ENCODE data around the gene GAS7. TPM values are rescaled to one million over a fixed set of nuclear protein-coding genes. Genes with fewer than 3 reads are reported as not detected.

GAS7 gene
- total RNA-seq, 1 donor from 2014 or later = 26.7 TPM

DNA sequence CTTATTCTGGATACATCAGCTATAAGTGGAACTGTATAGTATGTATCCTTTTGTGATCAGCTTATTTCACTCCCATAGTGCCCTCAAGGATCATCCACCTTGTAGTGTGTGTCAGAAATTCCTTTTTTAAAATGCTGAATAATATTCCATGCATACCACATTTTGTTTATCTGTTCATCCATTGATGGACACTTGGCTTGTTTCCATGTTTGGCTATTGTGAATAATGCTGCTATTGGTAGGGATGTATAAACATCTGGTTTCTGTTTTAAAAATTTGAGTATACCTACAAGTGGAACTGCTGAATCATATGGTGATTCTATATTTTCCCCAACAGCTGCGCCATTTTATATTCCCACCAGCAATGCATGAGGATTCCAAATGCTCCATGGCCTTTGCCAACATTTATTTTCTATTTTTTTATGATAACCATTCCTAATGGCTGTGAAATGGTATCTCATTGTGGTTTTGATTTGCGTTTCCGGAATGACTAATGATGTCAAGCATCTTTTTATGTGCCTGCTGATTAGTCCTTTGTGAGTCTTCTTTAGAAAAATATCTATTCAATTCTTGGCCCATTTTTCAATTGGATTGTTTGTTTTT, 304.9 kb downstream of the GAS7 start:
- DNase-seq (ENCODE audit: low spot score) = no peak

DNA sequence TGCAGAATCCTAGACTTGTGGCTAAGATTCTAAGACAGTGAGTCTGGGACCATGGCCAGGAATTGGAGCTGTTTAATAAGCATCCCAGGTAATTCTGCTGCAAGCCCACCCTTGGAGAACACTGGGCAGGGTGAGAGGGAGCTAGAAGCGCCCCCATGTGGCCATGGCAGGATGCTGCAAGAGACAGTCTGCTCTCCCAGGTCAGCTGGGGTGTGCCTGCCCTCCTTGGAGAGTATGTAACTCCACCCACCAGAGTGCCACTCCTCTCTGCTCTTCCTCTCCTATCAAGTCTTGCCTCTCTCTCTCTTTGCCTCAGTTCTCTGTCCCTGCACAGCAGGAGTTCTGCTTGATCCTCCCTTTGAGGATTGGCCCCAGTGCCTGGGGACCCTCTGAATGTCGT, 308.3 kb downstream of the GAS7 start:
- no peak for DNase-seq (ENCODE audit: low spot score)

DNA sequence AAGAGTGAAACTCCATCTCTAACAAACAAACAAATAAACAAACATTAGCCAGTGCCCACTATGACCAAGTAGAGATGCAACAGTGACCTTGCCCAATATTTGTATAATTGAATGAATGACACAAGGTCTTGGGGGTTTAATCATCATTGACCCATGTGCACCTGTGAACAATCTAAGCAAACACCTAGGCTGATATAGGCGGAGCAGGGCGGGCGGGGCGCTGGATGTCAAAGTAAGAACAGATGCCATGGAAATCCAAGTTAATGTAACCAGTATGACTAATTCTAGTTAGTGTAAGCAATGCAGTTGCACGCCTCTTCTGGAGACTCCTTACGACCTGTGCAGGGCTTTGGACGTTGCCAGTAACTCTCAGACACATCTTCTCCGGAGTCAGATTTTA, 310.9 kb downstream of the GAS7 start:
- DNase-seq (ENCODE audit: low spot score) = no peak

DNA sequence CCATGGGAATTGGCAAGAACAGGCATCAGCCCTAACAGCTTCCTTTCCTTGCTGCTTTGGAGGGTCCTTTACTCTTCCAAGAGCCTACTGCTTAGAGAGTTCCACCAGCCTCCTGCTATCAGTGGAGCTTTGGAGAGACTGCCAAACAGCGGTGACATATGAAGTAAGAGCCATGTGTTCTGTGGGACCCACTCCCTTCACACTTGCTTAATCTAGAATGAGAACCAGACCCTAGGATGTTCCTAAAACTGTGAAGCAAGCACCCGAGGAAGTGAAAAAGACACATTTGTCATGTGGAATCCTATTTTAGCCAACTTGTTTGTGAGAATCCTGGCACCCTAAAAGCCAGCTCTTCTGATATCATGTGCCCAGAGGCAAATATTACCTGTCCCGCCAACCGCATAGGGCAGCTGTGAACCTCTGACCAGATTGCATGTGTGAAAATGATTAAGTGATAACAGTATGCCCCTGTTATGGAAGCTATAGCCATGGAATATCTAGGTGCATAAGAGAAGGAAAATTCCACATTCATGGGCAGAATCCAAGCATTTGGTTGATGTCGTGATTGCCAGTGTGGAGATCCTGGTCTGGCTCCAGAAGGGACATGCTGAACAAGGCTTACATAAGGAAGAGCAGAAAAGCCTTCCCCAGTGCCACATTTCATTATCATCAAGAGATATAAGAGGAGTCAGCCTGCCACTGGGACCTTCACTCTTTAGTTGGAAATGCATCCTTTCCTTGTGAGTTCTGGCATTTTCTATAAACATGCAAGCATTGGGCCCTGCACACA, 312.1 kb downstream of the GAS7 start:
- DNase-seq (ENCODE audit: low spot score) = no peak

DNA sequence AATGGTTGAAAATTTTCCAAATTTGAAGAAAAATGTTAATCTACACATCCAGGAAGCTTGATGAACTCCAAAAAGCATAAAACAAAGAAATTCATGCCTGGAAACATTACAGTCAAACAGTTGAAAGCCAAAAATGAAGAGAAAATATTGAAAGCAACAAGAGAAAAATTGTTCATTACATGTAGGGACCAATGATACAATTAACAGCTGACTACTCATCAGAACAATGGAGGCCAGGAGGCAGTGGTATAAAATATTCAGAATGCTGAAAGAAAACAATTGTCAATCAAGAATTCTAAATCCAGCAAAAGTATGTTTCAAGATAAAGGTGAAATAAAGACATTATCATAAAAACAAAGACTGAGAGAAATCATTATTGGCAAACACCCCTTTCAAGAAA, 315.0 kb downstream of the GAS7 start:
- no peak for DNase-seq (ENCODE audit: low spot score)

DNA sequence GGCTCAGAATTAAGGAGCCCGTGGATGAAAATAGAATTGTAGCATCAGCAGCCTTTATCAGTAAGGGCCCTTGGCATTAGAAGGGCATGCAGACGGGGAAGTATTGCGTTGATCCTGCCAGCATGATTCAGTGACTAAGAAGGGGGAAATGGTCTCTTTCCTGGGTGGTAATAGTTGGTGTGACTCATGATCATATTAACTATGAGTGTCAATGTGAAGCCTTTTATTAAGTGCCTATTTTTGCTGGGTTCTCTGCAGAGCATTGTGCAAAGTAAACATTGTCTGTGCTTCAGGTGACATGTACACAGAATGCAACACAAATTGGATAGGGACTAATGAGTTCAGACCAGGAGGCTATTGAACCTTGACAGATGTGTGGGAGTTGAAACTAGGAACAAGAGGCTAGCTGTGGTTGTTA, 317.8 kb downstream of the GAS7 start:
- no peak for DNase-seq (ENCODE audit: low spot score)

DNA sequence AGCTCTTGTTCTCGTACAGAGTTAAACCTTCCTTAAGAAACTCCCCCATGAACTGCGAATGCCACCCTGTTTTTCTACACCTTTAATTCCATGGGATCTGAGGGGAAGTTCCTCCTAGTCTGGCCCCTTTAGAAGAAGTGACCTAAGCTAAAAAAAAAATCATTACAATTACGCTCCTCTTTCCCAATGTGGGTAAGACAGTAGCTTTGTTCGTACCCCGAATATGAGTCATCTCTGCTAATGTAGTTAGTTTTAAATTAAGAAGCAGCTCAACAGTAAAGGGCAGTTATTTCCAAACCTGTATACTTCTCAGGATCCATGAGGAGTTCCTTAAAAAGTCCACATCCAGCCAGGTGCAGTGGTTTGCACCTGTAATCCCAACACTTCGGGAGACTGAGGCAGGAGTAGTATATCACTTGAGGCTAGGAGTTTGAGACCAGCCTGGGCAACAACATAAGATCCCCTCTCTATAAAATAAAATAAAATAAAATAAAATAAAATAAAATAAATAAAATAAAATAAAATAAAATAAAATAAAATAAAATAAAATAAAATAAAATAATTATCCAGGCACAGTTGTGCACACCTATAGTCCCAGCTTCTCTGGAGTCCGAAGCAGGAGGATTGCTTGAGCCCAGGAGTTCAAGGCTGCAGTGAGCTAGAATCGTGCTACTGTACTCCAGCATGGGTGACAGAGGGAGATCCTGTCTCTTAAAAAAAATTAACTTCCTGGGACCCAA, 319.4 kb downstream of the GAS7 start:
- DNase-seq (ENCODE audit: low spot score) = no peak

DNA sequence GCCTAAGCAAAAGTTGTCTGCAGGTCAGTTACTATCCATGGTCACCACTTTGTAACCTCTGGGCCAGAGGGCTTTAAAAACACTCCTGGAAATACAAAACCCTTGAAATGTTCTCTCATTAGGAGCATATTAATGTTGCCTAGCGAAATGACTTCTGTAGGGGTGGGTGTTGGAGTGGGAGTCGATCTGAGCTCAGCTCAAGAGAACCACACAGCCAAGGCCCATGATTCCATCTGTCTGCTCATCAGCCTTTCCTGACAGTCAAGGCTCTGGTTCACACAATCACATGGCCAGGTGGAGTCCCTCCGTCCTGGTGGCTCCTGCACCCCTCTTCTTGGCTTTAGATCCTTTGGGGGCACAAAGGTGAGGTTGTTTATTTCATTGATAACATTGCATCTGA, 320.1 kb downstream of the GAS7 start:
- DNase-seq (ENCODE audit: low spot score) = no peak

DNA sequence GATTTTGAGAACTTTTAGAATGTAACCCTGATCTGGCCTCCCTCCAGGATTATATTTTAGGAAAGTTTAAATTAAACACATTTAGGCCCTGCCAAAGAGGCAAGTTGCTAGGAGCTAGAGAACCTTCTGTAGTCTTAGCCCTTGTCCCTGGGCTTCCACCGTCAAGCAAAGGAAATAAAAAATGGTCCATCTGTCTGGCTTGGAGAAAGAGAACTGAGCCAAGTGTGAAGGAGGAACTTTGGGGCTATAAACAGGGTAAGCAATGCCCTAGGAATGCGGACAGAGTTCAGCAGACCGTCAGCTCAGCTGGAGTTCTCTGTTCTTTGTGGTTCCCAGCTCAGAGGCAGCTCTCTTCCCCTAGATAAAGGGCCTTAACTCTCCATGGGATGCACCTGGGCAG, 323.0 kb downstream of the GAS7 start:
- DNase-seq (ENCODE audit: low spot score) = peak; percentile 14

DNA sequence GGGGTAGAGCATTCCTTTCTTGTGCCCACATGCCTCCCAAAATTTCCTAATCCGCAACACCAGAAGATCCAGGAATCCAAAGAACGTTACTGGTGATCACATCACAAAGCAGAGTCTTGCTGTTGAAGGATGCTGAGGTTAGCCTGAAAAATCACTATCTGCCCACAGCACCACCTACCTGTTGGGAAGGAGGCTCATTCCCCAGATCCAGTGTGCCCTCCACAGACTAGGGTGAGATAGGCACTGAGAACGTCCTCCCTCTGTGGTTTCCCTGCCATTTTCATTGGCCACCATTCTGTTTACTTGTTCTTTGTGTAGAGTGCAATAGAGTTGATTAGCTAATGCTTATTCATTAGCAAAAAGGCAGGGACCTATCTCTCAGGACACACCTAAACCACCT, 323.7 kb downstream of the GAS7 start:
- no peak for DNase-seq (ENCODE audit: low spot score)

DNA sequence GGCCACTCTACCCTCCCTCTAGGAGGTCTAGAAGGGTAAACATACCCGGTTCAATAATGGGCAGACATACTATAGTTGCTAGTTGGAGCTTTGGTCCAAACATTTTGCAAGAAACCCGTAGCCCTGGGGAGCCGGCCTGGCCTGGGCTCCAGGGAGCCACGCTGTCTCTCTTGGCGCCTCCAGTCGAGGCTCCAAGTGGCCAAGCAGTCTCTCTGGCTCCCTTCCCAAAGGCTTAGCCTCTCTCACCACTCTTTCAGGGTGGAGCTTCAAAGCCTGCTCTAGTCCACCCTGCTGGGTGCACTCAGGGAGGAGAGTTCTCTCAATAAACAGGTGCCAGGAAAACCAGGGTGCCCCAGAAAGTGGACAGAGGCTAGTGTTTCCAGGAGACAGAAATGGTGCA, 325.6 kb downstream of the GAS7 start:
- DNase-seq (ENCODE audit: low spot score) = no peak

DNA sequence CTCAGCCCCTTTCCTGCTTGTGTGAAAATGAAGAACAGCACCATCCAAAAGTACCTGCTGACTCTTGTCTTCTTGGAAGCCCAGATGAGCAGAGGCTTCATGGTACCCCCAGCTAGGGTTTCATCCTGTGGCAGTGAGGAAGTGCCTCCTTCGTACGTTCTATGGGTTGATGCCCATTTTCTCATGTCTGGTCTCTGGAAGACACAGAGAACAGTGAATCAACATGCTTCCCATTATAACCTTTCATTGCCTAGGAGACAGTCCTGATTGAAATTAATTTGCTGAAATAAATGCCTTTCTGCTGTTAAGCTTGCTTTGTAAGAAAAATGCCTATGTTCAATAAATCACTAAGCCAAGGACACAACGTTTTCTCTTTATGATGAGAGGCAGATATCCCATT, 329.9 kb downstream of the GAS7 start:
- DNase-seq (ENCODE audit: low spot score) = no peak

DNA sequence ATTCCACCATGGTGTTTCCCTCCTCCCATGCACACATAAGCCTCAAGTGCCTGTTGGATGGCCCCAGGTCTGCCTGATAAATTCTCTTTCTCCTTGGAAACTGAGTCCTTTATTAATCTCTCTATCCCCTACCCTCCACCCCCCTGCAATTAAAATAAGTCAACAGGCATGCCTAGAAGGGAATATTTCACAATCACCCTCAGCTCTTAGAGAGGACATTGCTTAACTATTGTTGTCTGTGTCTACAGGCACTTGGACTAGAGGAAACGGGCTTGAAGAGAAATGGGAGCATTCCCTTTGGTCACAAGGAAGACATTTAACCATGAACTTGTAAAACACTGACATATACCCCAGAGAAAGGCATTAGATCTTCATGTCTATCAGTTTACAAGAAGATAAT, 332.8 kb downstream of the GAS7 start:
- DNase-seq (ENCODE audit: low spot score) = no peak

DNA sequence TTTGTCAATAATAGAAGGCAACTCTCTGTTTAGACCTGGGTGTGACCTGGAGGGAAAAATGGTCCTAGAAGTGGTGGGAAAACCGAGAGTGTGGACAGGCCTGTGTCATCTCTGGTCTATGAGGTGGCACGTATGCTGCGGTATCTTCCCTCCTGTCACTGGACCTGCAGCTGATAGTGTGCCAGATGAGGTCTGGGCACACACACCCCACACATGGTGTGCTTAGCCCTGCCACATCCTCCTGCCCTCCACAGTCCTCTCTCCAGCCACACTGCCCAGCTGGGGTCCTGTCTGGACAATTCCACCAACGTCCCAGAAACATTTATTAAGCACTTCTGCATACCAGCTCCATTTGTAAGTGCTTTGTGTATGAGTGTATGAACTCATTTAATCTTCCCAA, 335.5 kb downstream of the GAS7 start:
- no peak for DNase-seq (ENCODE audit: low spot score)

DNA sequence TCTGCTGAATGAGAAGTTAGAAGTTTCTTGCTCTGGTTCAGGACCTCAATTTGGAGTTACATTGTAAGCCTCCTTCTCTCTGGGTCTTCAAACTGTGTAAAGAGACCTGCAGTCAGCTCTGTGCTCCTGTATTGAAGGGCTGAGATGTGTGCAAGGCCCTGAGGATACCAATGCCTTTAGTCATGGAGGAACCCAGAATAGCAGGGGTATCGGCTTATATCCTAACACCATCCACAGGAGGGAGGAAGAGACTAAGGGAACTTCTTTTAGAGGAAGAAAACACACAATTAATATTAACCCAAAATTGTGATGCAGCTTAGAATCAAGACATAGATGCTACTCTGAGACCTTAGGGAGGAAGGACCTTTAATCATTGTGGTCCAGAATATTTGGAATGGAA, 336.2 kb downstream of the GAS7 start:
- no peak for DNase-seq (ENCODE audit: low spot score)

DNA sequence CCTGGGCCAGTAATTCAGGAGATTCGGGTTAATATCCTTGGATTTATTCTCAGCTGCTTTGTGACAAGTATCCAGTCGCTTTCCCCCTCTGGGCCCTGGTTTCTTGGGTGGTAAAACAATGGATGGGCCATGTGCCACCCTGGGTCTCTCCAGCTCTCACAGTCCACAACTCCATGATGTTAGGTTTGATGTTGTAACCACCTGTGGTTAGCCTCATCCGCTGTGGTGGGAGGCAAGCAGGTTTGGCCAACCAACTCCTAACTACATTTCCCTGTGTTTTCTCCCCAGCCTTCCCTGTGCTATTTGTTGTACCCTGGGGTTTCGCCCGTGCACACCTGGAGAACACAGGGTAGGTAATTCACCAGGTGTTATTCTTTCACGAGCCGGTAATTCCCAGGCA, 337.6 kb downstream of the GAS7 start:
- no peak for DNase-seq (ENCODE audit: low spot score)

Other genes with a start within 250 kb of the GAS7 start
- gene MYH13, start 174.4 kb upstream of the GAS7 start, total RNA-seq = not detected
- not detected for gene MYH8, start 223.3 kb upstream of the GAS7 start, total RNA-seq

Measured in mucosa of gallbladder (tissue), 1 donor.